Sigmoid colon (tissue), 4 donors: Measurements from ENCODE around the gene ZZZ3.

Experiments
- EP300 ChIP-seq, 4 donors: sonication (generic); formaldehyde crosslinking; IDR thresholded peaks; one replicate each; pipeline ENCODE4 v1.6.1; 2017; ENCODE audit warnings: antibody characterized with exemption in 4 of 4
- TF ChIP-seq, protein P1 (sequence below), 4 experiments: fragments of 450-650 bp in 3 of 4; fragments of 200-600 bp in 1 of 4; IDR thresholded peaks; one replicate each; pipeline ENCODE4 v1.5.1; 2016 to 2019; ENCODE audit warnings: antibody characterized with exemption in 4 of 4, mild to moderate bottlenecking in 3 of 4, moderate library complexity in 2 of 4

DNA sequence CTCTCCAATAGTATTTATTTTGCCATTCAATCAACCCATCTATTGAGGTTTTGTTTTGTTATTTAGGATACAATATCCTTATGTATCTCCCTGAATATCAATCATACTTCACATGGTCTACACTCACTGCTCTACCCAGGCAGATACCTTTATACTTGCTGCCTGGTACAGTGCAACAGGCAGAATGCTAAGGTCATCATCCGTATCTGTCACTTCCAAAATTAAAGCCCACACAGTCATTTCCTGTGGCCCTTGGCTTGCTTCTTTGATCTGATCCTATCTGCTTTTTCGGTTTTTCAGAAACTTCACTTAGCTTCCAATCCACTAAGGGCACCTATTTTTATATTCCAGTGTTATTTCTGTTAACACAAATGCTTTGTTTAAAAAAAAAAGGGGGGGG lies 22.3 kb upstream of the ZZZ3 start:
- TF ChIP-seq, protein P1, sequence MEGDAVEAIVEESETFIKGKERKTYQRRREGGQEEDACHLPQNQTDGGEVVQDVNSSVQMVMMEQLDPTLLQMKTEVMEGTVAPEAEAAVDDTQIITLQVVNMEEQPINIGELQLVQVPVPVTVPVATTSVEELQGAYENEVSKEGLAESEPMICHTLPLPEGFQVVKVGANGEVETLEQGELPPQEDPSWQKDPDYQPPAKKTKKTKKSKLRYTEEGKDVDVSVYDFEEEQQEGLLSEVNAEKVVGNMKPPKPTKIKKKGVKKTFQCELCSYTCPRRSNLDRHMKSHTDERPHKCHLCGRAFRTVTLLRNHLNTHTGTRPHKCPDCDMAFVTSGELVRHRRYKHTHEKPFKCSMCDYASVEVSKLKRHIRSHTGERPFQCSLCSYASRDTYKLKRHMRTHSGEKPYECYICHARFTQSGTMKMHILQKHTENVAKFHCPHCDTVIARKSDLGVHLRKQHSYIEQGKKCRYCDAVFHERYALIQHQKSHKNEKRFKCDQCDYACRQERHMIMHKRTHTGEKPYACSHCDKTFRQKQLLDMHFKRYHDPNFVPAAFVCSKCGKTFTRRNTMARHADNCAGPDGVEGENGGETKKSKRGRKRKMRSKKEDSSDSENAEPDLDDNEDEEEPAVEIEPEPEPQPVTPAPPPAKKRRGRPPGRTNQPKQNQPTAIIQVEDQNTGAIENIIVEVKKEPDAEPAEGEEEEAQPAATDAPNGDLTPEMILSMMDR (IDR thresholded peaks at IDR 0.05): no peak
- TF ChIP-seq EP300 (IDR thresholded peaks at IDR 0.05): no peak
